HG03025 (cell line): Measurements from ENCODE around the gene B4GALT1.
"Not testable (repeated sequence)": the region's sequence is repeated elsewhere in the genome, so short reads cannot be mapped to it uniquely, and the experiment has no call there.

ENCODE experiments used
- ATAC-seq: cut with Tn5 transposase; IDR thresholded peaks from one replicate; pipeline ENCODE4 v1.9.1; 2021; ENCODE audit warnings: mild to moderate bottlenecking, moderate library complexity; ENCODE audit not compliant: unreplicated experiment, low FRiP score

The B4GALT1 gene

GRCh38 chr9:33106372-33106771, 60.8 kb downstream of the B4GALT1 start:
- no peak for ATAC-seq

DNA sequence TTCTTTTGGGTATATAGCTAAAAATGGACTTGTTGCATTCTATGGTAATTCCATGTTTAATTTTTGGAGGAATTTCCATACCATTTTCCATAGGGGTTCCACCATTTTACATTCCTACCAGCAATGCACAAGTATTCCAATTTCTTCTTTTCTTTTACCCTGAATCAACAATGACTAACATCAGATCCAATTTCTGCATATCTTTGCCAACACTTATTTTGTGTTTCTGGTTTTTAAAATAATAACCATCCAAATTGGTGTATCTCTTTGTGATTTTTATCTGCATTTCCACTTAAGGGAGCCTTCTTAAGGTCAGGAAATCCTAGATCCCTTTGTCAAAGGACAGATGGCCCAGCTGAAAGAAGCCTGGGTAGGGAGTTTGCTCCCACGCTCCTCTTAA, 61.2 kb downstream of the B4GALT1 start:
- no peak for ATAC-seq

DNA sequence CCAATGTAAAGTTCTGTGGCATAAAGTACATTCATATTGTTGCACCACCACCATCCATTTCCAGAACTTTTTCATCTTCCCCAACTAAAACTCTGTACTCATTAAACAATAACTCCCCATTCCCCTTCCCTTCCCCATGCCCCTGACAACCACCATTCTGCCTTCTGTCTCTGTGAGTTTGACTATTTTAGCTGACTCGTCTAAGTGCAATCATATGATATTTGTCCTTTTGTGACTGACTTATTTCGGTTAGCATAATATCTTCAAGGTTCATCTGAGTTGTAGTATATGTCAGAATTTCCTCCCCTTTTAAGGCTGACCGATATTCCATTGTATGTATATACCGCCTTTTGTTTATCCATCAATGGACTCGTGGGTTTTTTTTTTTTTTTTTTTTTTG, 61.6 kb downstream of the B4GALT1 start:
- no peak for ATAC-seq

- no peak for ATAC-seq
Measured at GRCh38 chr9:33104401-33104800, 62.7 kb downstream of the B4GALT1 start.

- ATAC-seq: no peak
Measured at GRCh38 chr9:33103501-33104281, 63.4 kb downstream of the B4GALT1 start.

GRCh38 chr9:33102551-33103210, 64.5 kb downstream of the B4GALT1 start:
- no peak for ATAC-seq

GRCh38 chr9:33101104-33101951, 65.8 kb downstream of the B4GALT1 start:
- no peak for ATAC-seq

DNA sequence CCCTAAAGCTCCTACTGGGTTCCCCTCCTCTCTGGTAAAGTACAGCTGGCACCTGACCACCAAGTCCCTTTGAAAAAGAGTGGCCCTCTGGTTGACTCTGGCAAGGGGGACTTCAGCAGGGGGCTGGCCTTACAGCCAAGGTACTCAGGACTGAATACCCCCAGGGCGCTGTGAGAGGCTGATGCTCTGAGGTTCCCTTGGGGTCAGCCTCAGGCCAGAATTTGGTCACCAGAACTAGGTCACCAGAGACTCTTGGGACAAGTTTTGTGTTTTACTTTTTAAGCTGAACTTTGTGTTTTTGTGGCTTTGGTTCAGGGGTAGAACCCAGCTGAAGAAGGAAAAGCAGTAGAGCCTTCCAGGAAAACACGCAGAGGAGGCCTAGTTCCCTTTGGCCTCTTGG, 67.4 kb downstream of the B4GALT1 start:
- ATAC-seq: no peak

DNA sequence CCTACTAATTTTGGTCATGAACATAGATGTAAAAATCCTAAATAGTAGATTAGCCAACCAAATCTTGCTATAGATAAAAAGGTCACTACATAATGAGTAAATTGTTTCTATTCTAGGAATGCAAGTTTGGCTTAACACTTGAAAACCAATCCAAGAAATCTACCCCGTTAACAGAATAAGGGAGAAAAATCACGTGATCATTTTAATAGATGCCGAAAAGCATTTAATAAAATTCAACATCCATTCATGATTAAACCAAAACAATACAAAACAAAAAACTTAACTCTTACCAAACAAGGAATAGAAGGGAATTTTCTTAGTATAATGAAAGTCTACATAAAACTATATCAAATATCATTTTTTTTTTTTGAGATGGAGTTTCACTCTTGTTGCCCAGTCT, 69.9 kb downstream of the B4GALT1 start:
- ATAC-seq: no peak

GRCh38 chr9:33092634-33093033, 74.5 kb downstream of the B4GALT1 start:
- ATAC-seq: no peak

GRCh38 chr9:33085672-33086071, 81.5 kb downstream of the B4GALT1 start:
- ATAC-seq: not testable (repeated sequence)

GRCh38 chr9:33082538-33083326, 84.4 kb downstream of the B4GALT1 start:
- no peak for ATAC-seq

DNA sequence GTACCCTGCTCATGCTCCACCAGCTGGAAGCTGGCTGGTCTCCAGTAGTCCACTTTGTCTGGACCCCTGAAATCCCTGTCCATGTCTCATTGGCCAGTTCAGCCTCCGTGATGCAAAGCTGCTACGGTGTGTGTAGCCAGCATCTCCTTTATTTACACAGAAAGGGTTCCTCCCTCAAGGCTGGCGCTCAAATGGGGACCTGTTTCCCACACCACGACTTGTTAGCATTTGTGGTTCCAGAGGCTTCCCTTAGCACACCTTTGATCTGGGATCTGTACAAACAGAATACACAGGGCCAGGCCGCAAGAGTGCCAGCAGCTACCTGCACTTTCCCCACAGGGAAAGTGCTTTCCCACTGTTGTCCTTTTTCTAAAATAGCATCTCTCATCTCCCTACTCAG, 85.0 kb downstream of the B4GALT1 start:
- ATAC-seq: no peak

- no peak for ATAC-seq
Measured at GRCh38 chr9:33081128-33081851, 85.8 kb downstream of the B4GALT1 start.

DNA sequence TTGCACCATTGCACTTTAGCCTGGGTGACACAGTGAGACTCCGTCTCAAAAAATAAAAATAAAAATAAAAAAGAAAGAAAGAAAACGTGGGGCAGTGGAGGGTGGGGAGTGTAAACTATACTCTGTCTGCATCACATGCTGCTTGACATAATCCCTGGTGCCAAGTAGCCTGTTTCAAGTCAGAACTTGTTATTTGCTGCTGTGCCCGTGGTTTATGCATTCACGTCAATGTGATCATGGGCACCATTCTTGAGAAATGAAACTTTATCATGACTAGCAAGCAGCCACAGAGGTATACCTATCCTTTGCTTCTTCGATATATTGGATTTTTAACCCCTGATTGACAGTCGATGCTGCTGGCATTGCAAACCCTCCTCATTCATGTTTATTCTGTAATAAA, 86.6 kb downstream of the B4GALT1 start:
- no peak for ATAC-seq

- ATAC-seq: peak; percentile 97
Measured at GRCh38 chr9:33076046-33077004, 90.8 kb downstream of the B4GALT1 start, which contains the start of gene SMU1. Gene SMU1, minus strand, starts transcription at chr9:33076674. Its CDS starts 66 bp downstream, at chr9:33076608.

- ATAC-seq: no peak
Measured at GRCh38 chr9:33068991-33069390, 98.1 kb downstream of the B4GALT1 start.
